Pericardium fibroblast (primary cell): Measurements from ENCODE around the gene ZNF346. TPM values are rescaled to one million over a fixed set of nuclear protein-coding genes. Genes with fewer than 3 reads are reported as not detected.

Source experiments
- total RNA-seq: library from RNA; depleted of rRNA; stranded (reverse); fragments of >200 nt; gene quantifications from 2 replicates; pipeline ENCODE4 v1.2.3, GENCODE V29; 2015

The ZNF346 gene
- 13.4 and 16.9 TPM in 2 replicates for total RNA-seq

GRCh38 chr5:177022386-177023302 is at the start of gene ZNF346:
ZNF346 (plus strand) TSS chr5:177022696; CDS start chr5:177022739, 43 bp downstream.

GRCh38 chr5:177006265-177006972 is 16.1 kb upstream of the ZNF346 start, which contains the start of gene UIMC1:
UIMC1 (minus strand) TSS chr5:177006779; CDS start chr5:176982615, 24,164 bp downstream.

GRCh38 chr5:177086654-177087397 is 64.3 kb downstream of the ZNF346 start, which contains the start of gene FGFR4:
FGFR4 (plus strand) TSS chr5:177086915; CDS start chr5:177089603, 2,688 bp downstream.

Other genes with a start within 250 kb of the ZNF346 start
- 0.34 TPM in 1 of 2 replicates, not detected in the other for gene UNC5A, start 212.1 kb upstream of the ZNF346 start, total RNA-seq
- not detected in 2 replicates for gene HK3, start 123.3 kb upstream of the ZNF346 start, total RNA-seq
- 20.3 and 20.9 TPM in 2 replicates for gene UIMC1, start 15.9 kb upstream of the ZNF346 start, total RNA-seq
- gene FGFR4, start 64.2 kb downstream of the ZNF346 start, total RNA-seq, result 1.2 and 5.4 TPM in 2 replicates
- gene NSD1, start 111.1 kb downstream of the ZNF346 start, total RNA-seq, result 17.3 and 19.3 TPM in 2 replicates